Measurements from ENCODE around the gene KSR1.
"Not testable (repeated sequence)": the region's sequence is repeated elsewhere in the genome, so short reads cannot be mapped to it uniquely, and the experiment has no call there.

DNA sequence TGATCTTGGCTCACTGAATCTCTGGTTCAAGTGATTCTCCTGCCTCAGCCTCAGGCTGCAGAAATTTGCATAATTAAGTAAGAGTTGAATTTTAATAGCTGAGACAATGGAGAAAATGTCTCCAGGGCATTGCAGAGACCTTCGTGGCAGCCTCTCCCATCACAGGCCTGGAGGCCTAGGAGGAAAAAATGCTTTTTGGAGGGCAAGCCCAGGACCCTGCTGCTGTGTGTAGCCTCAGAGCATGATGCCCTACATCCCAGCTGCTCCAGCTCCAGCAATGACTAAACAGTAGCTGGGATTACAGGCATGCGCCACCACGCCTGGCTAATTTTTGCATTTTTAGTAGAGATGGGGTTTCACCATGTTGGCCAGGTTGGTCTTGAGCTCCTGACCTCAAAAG lies 45.1 kb downstream of the KSR1 start:
- not testable (repeated sequence) for TF ChIP-seq GABPA (IDR thresholded peaks at IDR 0.05; ENCODE audit: borderline replicate concordance, insufficient read depth, low read length); SIRT6 (IDR thresholded peaks at IDR 0.05; ENCODE audit: low read length); NANOG (IDR thresholded peaks at IDR 0.05; ENCODE audit: insufficient read depth, low read depth, low read length, poor library complexity, severe bottlenecking)
- TF ChIP-seq, protein P1, sequence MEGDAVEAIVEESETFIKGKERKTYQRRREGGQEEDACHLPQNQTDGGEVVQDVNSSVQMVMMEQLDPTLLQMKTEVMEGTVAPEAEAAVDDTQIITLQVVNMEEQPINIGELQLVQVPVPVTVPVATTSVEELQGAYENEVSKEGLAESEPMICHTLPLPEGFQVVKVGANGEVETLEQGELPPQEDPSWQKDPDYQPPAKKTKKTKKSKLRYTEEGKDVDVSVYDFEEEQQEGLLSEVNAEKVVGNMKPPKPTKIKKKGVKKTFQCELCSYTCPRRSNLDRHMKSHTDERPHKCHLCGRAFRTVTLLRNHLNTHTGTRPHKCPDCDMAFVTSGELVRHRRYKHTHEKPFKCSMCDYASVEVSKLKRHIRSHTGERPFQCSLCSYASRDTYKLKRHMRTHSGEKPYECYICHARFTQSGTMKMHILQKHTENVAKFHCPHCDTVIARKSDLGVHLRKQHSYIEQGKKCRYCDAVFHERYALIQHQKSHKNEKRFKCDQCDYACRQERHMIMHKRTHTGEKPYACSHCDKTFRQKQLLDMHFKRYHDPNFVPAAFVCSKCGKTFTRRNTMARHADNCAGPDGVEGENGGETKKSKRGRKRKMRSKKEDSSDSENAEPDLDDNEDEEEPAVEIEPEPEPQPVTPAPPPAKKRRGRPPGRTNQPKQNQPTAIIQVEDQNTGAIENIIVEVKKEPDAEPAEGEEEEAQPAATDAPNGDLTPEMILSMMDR (IDR thresholded peaks at IDR 0.05; ENCODE audit: control extremely low read depth in 1 of 3, insufficient read depth in 1 of 3, low read depth in 1 of 3, low read length in 3 of 3) = not testable (repeated sequence)

Data from H1 (cell line).